Measurements from ENCODE around the gene TMEM258.

- TF ChIP-seq CTCF (IDR thresholded peaks at IDR 0.05) (no peak), POLR2AphosphoS5 (IDR thresholded peaks at IDR 0.05) (no peak)
Observed at GRCh38 chr11:61828379-61828628, 35.9 kb upstream of the TMEM258 start.

Measured in transverse colon (tissue), 4 donors.